EL (cell line): ENCODE results near the gene KNG1.
"Not testable (repeated sequence)": the region's sequence is repeated elsewhere in the genome, so short reads cannot be mapped to it uniquely, and the experiment has no call there.

ENCODE experiments used
- DNase-seq: peaks from one replicate; pipeline ENCODE4 v3.0.0-alpha.2; 2016

KNG1 gene

GRCh38 chr3:186717039-186717457, at the start of gene KNG1:
TSS of gene KNG1 (plus strand) at chr3:186717359. CDS start at chr3:186717543, 184 bp downstream.
- DNase-seq = no peak

GRCh38 chr3:186668426-186668825, 48.7 kb upstream of the KNG1 start:
- DNase-seq = no peak

GRCh38 chr3:186669378-186670084, 47.6 kb upstream of the KNG1 start:
- DNase-seq = no peak

GRCh38 chr3:186670155-186670554, 47.0 kb upstream of the KNG1 start:
- DNase-seq = no peak

GRCh38 chr3:186671051-186671450, 46.1 kb upstream of the KNG1 start:
- DNase-seq = no peak

GRCh38 chr3:186678604-186679003, 38.6 kb upstream of the KNG1 start:
- DNase-seq = no peak

- no peak for DNase-seq
Measured at GRCh38 chr3:186679151-186679550, 38.0 kb upstream of the KNG1 start.

GRCh38 chr3:186680869-186681268, 36.3 kb upstream of the KNG1 start:
- DNase-seq = no peak

- DNase-seq = no peak
Measured at GRCh38 chr3:186682812-186683211, 34.3 kb upstream of the KNG1 start.

- DNase-seq = no peak
Measured at GRCh38 chr3:186683979-186684378, 33.2 kb upstream of the KNG1 start.

- not testable (repeated sequence) for DNase-seq
Measured at GRCh38 chr3:186686475-186686874, 30.7 kb upstream of the KNG1 start.

- DNase-seq = no peak
Measured at GRCh38 chr3:186687120-186687651, 30.0 kb upstream of the KNG1 start.

- DNase-seq = not testable (repeated sequence)
Measured at GRCh38 chr3:186690304-186690703, 26.9 kb upstream of the KNG1 start.

GRCh38 chr3:186691676-186692075, 25.5 kb upstream of the KNG1 start:
- DNase-seq = no peak

- no peak for DNase-seq
Measured at GRCh38 chr3:186693843-186694242, 23.3 kb upstream of the KNG1 start.

- no peak for DNase-seq
Measured at GRCh38 chr3:186694288-186695032, 22.7 kb upstream of the KNG1 start.

GRCh38 chr3:186696522-186696921, 20.6 kb upstream of the KNG1 start:
- DNase-seq = no peak

GRCh38 chr3:186697510-186697909, 19.6 kb upstream of the KNG1 start:
- no peak for DNase-seq

- DNase-seq = no peak
Measured at GRCh38 chr3:186700267-186700666, 16.9 kb upstream of the KNG1 start.

GRCh38 chr3:186702451-186702850, 14.7 kb upstream of the KNG1 start:
- DNase-seq = not testable (repeated sequence)

GRCh38 chr3:186705882-186706780, 11.0 kb upstream of the KNG1 start:
- no peak for DNase-seq

- no peak for DNase-seq
Measured at GRCh38 chr3:186708983-186709679, 8.0 kb upstream of the KNG1 start.
